ENCODE results near the gene MTIF3.

GRCh38 chr13:27409013-27409412 is 41.4 kb downstream of the MTIF3 start:
- TF ChIP-seq, protein P1, sequence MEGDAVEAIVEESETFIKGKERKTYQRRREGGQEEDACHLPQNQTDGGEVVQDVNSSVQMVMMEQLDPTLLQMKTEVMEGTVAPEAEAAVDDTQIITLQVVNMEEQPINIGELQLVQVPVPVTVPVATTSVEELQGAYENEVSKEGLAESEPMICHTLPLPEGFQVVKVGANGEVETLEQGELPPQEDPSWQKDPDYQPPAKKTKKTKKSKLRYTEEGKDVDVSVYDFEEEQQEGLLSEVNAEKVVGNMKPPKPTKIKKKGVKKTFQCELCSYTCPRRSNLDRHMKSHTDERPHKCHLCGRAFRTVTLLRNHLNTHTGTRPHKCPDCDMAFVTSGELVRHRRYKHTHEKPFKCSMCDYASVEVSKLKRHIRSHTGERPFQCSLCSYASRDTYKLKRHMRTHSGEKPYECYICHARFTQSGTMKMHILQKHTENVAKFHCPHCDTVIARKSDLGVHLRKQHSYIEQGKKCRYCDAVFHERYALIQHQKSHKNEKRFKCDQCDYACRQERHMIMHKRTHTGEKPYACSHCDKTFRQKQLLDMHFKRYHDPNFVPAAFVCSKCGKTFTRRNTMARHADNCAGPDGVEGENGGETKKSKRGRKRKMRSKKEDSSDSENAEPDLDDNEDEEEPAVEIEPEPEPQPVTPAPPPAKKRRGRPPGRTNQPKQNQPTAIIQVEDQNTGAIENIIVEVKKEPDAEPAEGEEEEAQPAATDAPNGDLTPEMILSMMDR (conservative IDR thresholded peaks at IDR 0.05 in 1 of 2, IDR thresholded peaks at IDR 0.05 in 1 of 2; ENCODE audit: extremely low read depth in 1 of 2, insufficient read depth in 1 of 2, low read depth in 1 of 2, low read length in 2 of 2) = no peak
- TF ChIP-seq EZH2 (IDR thresholded peaks at IDR 0.05; ENCODE audit: borderline replicate concordance, low read length) = no peak
